Hepatocyte (in vitro differentiated cells): ENCODE data around the gene POFUT1. TPM values are rescaled to one million over a fixed set of nuclear protein-coding genes. Genes with fewer than 3 reads are reported as not detected.

Experiments
- DNase-seq: peaks from one replicate; pipeline ENCODE4 v3.0.0-alpha.2; 2016; ENCODE audit warnings: low spot score
- H2AFZ ChIP-seq: fragments of 200-600 bp; sonication (generic); 2 replicates; pipeline ENCODE4 v1.6.0; 2016; ENCODE audit warnings: antibody characterized with exemption, mild to moderate bottlenecking
- H3K27ac ChIP-seq: fragments of 200-600 bp; sonication (generic); 2 replicates; pipeline ENCODE4 v1.5.1; 2016; ENCODE audit warnings: mild to moderate bottlenecking
- H3K27me3 ChIP-seq: fragments of 200-600 bp; sonication (generic); 2 replicates; pipeline ENCODE4 v1.6.1; 2016
- H3K36me3 ChIP-seq: fragments of 200-600 bp; sonication (generic); replicated peaks from 2 replicates; pipeline ENCODE4 v1.5.1; 2016; ENCODE audit warnings: low read depth; ENCODE audit not compliant: insufficient read depth
- H3K4me1 ChIP-seq: fragments of 200-600 bp; sonication (generic); 2 replicates; pipeline ENCODE4 v1.5.1; 2016; ENCODE audit warnings: mild to moderate bottlenecking, moderate library complexity; ENCODE audit not compliant: insufficient read depth
- H3K4me2 ChIP-seq: fragments of 200-600 bp; sonication (generic); 2 replicates; pipeline ENCODE4 v1.6.0; 2016
- H3K4me3 ChIP-seq: fragments of 200-600 bp; sonication (generic); 2 replicates; pipeline ENCODE4 v1.5.1; 2016; ENCODE audit warnings: mild to moderate bottlenecking
- H3K79me2 ChIP-seq: fragments of 200-600 bp; sonication (generic); 2 replicates; pipeline ENCODE4 v1.6.0; 2017; ENCODE audit warnings: mild to moderate bottlenecking
- H3K9me2 ChIP-seq: fragments of 200-600 bp; sonication (generic); replicated peaks from 2 replicates; pipeline ENCODE4 v1.6.0; 2017; ENCODE audit warnings: mild to moderate bottlenecking; ENCODE audit not compliant: insufficient read depth
- H3K9me3 ChIP-seq: fragments of 200-600 bp; sonication (generic); 2 replicates; pipeline ENCODE4 v1.5.1; 2016; ENCODE audit warnings: low read depth, mild to moderate bottlenecking
- H4K20me1 ChIP-seq: fragments of 200-600 bp; sonication (generic); 2 replicates; pipeline ENCODE4 v1.6.0; 2016; ENCODE audit warnings: mild to moderate bottlenecking; ENCODE audit not compliant: insufficient read depth, poor library complexity, severe bottlenecking
- EZH2 ChIP-seq: fragments of 200-600 bp; sonication (generic); IDR thresholded peaks from 2 replicates; pipeline ENCODE4 v1.6.1; 2016; ENCODE audit warnings: antibody characterized with exemption, mild to moderate bottlenecking, borderline replicate concordance
- EZH2phosphoT487 ChIP-seq: fragments of 200-600 bp; sonication (generic); IDR thresholded peaks from one replicate; pipeline ENCODE4 v1.6.1; 2018; ENCODE audit warnings: antibody characterized with exemption, mild to moderate bottlenecking, low read depth, moderate library complexity; ENCODE audit not compliant: unreplicated experiment, severe bottlenecking
- WGBS: methylation state at CpG from one replicate; pipeline ENCODE4 v1.1.6; 2016; ENCODE audit warnings: low lambda C conversion rate; ENCODE audit errors: missing lambda C conversion rate; 5-methylcytosine and 5-hydroxymethylcytosine counted together
- polyA plus RNA-seq: library from polyadenylated mRNA; unstranded; fragments of >200 nt; fragmentation: Nextera tagmentation; extraction: Ambion mirVana; gene quantifications from 2 replicates; pipeline ENCODE4 v1.2.1, GENCODE V29; 2016
- total RNA-seq: library from RNA; depleted of rRNA; stranded (reverse); fragments of >200 nt; gene quantifications from 2 replicates; pipeline ENCODE4 v1.2.3, GENCODE V29; 2014
- TF ChIP-seq, protein P1 (sequence below): fragments of 200-600 bp; sonication (generic); IDR thresholded peaks from 2 replicates; pipeline ENCODE4 v1.5.1; 2016; ENCODE audit warnings: antibody characterized with exemption, mild to moderate bottlenecking; ENCODE audit not compliant: poor library complexity

Gene POFUT1
- total and polyA plus RNA-seq, 2 experiments from 2014 or later = 42.0 to 81.4 TPM

- Histone ChIP-seq H3K27me3 (no peaks in the 10 kb centered on the region), H3K9me3 (no peaks in the 10 kb centered on the region), H3K27ac (peak overlapping the region; percentile 57), H4K20me1 (no peaks in the 10 kb centered on the region), H3K79me2 (no peaks in the 10 kb centered on the region), H3K4me1 (peaks cover 16% of the 10 kb centered on the region), H3K4me2 (no peak overlapping the region), H2AFZ (no peak overlapping the region), H3K36me3 (no peaks in the 10 kb centered on the region), H3K4me3 (no peak overlapping the region), H3K9me2 (no peaks in the 10 kb centered on the region)
- 86% methylated on average over 6 of the region's 6 CpGs for WGBS
- DNase-seq = no peak
- TF ChIP-seq, protein P1, sequence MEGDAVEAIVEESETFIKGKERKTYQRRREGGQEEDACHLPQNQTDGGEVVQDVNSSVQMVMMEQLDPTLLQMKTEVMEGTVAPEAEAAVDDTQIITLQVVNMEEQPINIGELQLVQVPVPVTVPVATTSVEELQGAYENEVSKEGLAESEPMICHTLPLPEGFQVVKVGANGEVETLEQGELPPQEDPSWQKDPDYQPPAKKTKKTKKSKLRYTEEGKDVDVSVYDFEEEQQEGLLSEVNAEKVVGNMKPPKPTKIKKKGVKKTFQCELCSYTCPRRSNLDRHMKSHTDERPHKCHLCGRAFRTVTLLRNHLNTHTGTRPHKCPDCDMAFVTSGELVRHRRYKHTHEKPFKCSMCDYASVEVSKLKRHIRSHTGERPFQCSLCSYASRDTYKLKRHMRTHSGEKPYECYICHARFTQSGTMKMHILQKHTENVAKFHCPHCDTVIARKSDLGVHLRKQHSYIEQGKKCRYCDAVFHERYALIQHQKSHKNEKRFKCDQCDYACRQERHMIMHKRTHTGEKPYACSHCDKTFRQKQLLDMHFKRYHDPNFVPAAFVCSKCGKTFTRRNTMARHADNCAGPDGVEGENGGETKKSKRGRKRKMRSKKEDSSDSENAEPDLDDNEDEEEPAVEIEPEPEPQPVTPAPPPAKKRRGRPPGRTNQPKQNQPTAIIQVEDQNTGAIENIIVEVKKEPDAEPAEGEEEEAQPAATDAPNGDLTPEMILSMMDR = no peak
- TF ChIP-seq EZH2phosphoT487 (no peak), EZH2 (no peak)
These were observed 27.8 kb downstream of the POFUT1 start for GRCh38 chr20:32235331-32236047.

GRCh38 chr20:32236048-32236533 is 28.4 kb downstream of the POFUT1 start:
- no peak overlapping the region for H3K4me3 ChIP-seq
- TF ChIP-seq, protein P1 = no peak
- no peak for TF ChIP-seq EZH2
- TF ChIP-seq EZH2phosphoT487 = no peak
- 93% methylated on average over 3 of the region's 3 CpGs for WGBS
- H3K4me1 ChIP-seq = peaks cover 16% of the 10 kb centered on the region
- no peaks in the 10 kb centered on the region for H3K9me2 ChIP-seq
- H3K79me2 ChIP-seq = no peaks in the 10 kb centered on the region
- no peaks in the 10 kb centered on the region for H4K20me1 ChIP-seq
- DNase-seq = no peak
- no peaks in the 10 kb centered on the region for H3K9me3 ChIP-seq
- H3K27me3 ChIP-seq = no peaks in the 10 kb centered on the region
- H3K36me3 ChIP-seq = no peaks in the 10 kb centered on the region
- H2AFZ ChIP-seq = no peak overlapping the region
- H3K4me2 ChIP-seq = no peak overlapping the region
- peak overlapping the region; percentile 57 for H3K27ac ChIP-seq

DNA sequence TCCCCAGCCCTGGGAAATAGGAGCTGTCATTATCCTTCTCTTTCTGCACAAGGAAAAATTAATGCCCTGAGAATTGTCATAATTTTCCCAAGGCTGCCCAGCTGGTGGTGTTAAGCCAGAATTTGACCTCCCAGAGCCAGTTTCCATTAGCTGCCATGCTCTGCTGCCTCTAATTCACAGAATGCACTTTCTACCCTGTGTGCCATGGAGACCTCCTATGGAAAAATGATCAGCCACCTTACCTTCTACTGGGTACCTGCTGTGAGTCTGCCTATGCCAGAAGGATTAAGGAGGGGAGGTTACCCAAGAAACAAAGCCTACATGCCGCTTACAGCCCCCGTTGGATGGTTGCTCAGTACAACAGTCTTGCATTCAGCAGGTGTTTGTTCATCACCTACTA is 29.1 kb downstream of the POFUT1 start:
- Histone ChIP-seq H4K20me1 (no peaks in the 10 kb centered on the region), H3K4me1 (peaks cover 16% of the 10 kb centered on the region), H3K27ac (peak overlapping the region; percentile 57), H2AFZ (no peak overlapping the region), H3K79me2 (no peaks in the 10 kb centered on the region), H3K4me3 (no peak overlapping the region), H3K9me2 (no peaks in the 10 kb centered on the region), H3K9me3 (no peaks in the 10 kb centered on the region), H3K36me3 (no peaks in the 10 kb centered on the region), H3K27me3 (no peaks in the 10 kb centered on the region), H3K4me2 (no peak overlapping the region)
- WGBS = 96% methylated on average over 2 of the region's 2 CpGs
- no peak for DNase-seq
- TF ChIP-seq EZH2 (no peak), EZH2phosphoT487 (no peak)
- TF ChIP-seq, protein P1 = no peak
